GM19328 (cell line): Measurements from ENCODE around the gene KCND2.
"Not testable (repeated sequence)": the region's sequence is repeated elsewhere in the genome, so short reads cannot be mapped to it uniquely, and the experiment has no call there.

ENCODE experiments used
- ATAC-seq: cut with Tn5 transposase; IDR thresholded peaks from one replicate; pipeline ENCODE4 v1.9.1; 2021; ENCODE audit warnings: mild to moderate bottlenecking, moderate library complexity; ENCODE audit not compliant: unreplicated experiment

KCND2 gene

DNA sequence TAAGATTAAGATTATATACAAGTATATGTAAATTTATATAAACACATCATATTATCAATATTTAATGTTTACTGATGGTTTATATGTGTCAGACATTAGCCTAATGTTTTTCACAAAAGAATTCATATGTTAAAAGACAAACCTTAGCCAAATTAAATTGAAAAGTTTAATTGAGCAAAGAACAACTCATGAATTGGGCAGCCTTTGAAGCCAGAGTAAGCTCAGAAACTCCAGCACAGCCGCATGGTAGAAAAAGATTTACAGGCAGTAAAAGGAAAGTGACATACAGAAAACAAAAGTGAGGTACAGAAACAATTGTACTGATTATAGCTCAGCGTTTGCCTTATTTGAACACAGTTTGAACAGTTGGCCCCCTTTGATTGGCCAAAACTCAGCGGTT is 460.9 kb downstream of the KCND2 start:
- no peak for ATAC-seq

DNA sequence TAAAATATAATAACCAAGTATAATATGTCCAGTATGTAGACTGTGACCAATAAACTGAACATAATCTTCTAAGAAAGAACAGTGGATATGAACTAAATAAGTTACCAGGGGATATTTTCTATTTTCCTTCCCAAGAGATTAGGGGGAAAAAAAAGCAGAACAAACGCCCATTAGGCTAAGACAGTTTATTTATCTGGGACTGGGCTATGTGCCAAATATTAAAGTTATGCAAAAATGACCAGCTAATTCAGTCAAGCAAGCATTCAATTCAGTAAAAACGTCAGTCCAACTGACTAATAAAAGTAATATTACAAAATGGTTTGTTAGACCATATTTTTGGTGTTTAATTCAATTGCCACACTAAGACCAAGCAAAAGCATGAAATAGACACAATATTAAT is 462.8 kb downstream of the KCND2 start:
- ATAC-seq: no peak

DNA sequence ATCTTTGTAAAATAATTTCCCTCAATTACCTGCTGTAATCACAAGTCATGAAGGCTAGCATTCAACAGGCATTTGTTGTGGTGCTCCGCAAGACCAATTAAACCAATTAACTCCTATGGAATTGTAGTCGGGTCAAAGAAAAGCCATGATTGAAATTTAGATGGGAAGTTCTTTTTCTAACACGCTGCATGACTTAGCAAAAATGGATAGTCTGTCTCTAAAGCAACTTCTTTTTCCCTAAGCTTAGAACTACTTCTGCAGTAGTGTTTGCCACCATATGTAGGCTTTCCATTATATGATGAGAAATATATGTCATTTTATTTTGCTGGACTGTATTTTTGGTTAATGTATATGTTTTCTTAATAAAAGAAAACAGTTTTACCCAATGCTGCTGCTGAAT is 465.8 kb downstream of the KCND2 start:
- no peak for ATAC-seq

DNA sequence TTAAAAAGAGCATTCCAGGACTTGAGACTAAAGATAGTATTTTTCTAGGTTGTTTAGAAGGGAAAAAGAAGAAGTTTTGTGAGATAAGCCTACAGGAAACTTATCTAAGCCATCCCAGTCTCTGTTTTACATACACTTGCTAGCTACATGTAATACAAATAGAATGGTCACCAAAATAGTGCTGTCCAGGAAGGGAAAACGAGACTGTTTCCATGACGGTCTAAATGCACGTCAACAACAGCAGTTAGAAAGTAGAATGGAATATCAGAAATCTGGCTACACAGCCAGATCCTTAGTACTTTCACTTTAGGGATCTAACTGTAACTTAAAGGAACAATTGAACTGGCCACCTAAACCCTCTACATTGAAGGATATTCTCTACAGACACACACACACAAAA is 467.4 kb downstream of the KCND2 start:
- ATAC-seq: no peak

DNA sequence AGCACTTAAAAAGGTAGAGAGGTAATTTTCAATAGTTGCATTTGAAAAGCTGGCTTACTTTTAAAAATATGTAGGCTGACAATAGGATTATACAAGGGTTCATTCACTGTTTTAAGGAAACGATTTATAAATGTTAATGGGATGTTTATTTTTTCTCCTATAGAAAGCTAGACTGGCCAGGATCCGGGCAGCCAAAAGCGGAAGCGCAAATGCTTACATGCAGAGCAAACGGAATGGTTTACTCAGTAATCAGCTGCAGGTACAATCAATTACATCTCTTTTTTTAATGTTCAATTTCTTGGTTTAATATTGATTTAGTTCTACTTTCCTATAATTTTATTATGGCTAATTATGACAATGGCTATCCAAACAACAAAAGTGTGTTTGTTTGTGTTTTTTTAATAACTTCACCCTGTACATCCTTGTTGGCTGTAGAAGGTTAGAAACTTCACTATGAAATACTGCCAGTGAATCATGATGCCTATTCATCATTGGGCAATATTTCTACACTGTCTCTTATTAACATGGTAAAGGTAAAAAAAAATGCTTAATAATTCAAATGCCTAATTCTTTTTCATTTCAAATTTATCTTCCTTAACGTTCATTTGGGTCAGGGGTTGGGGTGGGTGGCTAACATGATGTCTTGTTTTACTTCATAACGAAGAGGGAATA is 468.5 kb downstream of the KCND2 start:
- ATAC-seq: no peak

DNA sequence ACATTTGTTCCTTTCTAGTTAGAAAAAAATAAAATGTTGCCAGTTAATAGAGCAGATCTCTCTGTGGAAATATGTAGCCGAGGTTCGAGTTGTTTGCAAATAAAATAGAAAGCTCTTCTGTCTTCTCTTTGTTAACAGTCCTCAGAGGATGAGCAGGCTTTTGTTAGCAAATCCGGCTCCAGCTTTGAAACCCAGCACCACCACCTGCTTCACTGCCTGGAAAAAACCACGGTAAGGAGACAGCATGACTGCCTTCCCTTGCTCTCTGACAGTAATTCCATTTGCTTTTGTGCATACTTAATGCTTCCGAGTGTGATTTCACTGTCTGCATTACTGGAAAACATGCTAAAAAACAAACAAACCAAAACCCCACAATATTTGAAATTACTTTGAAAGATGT is 469.4 kb downstream of the KCND2 start:
- ATAC-seq: no peak

DNA sequence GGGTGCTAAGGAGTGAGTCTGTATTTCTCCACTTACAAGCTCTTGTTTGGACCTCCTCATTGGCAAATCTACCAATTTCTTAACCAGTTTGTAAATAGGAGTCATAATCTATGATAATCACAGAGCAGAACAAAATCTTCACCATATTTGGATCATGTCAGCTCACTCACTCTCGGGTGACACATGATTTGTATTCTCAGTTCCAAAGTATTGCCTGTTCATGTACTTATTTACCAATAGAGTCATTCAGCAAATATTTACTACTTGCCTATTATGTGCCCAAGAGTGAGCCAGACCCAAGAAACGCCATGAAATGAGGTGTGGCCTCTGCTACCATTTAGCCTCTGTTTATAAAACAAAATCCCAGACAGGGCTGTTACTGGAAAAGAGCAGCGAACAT is 470.2 kb downstream of the KCND2 start:
- no peak for ATAC-seq

DNA sequence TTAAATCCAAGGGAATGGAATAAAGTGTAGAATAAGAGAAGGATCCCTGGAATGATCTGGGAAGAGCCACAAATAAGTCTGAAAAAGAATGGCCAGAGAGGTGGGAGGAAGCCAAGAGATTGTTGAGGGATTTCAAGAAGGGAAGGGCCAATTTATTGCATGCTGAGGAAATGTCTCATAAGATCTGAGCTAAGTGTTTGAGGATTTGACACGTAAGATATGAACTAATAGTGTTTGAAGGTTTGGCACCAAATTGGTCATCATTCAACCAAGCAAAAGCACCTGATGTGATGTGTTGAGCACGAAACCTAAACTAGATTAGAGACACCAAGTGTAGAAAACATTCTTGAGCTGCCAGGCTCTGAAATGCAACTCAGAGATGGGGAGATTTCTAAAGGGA is 487.1 kb downstream of the KCND2 start:
- ATAC-seq: no peak

DNA sequence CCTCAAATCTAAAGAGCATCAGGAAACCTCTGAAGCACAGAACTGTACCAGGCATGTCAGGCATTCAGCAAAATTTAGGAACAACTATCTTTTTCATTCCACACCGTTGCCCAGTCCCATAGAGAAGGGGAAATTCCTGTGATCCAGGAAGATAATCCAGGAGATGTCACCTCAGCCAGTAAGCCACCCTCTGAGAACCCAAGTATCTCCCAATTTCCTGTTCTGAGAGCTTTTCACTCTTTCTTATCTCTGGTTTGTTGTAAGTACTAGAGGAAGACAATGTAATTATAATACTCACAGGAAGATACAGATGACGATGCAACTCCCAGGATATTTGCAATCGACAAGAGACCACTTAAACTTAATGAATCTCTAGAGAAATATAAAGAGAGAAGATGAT is 487.9 kb downstream of the KCND2 start:
- ATAC-seq: no peak

DNA sequence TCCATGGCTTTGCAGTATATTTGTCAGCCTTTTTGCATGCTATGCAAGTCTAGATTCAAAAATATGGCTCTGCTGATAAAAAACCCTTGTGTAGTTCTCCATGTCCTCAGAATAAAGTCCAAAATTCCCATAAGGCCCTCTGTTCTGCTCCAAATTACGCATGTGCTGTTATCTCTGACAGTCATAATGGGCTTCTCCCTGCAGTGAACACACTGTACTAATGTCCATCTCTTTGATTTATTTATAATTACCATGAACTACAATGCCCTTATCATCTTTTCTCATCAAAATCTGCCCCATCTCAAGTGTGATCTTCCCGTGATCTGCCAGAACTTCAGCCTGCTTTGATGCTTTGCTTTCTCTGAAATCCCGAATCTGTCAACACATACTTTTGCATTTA is 497.2 kb downstream of the KCND2 start:
- no peak for ATAC-seq

DNA sequence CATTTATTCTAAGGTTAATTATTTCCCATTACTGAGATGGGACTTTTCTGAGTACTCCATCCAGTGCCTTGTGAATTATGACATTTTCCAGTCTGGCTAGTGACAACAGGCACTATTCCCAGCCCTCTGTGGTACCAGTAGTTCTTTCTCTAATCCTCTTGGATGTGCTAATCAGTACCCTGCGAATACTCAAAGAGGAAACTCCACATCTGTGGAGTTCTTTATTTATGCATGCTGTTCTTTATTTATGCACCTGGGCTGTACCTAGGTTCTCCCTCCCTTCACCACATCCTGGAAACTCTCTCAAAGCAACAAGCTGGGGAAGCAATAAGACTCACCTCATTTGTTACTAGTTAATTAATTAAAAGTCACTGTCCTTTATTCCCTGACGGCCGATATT is 501.5 kb downstream of the KCND2 start:
- ATAC-seq: no peak

DNA sequence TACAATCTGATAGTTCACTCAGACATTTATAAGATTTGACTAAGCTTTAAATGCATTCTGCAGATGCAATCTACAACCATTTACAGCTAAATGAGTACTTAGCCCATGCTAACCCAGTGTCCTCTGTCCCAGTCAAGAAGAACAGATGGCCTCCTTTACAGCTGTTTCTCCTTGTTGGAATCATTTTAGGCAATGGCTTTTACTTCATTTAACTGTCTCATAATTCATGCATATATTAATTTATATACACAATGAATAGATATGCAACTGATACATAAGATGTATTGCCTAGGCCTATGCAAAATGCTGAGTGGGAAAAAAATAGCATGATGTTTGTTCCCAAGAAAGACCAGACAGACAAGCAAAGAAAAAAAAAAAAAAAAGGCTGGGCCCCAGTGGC is 502.8 kb downstream of the KCND2 start:
- no peak for ATAC-seq

DNA sequence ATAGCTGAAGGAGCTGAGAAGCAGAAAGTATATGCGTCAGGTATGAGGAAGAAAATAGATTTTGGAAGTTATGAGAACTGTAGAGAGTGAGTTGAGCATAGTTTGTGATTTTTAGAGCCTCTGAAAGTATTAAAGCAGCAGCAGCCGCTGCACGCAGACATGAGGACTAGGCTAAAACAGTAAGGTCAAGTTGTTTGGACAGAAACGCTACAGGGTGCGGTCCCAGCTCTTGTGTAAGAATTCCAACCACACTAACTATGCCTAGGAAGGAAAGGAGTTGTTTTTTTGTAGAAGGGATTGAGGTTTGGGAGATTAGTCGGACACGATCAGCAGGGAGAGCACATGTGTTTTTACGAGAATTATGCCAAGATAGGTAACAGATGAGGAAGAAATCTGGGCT is 506.1 kb downstream of the KCND2 start:
- ATAC-seq: not testable (repeated sequence)

DNA sequence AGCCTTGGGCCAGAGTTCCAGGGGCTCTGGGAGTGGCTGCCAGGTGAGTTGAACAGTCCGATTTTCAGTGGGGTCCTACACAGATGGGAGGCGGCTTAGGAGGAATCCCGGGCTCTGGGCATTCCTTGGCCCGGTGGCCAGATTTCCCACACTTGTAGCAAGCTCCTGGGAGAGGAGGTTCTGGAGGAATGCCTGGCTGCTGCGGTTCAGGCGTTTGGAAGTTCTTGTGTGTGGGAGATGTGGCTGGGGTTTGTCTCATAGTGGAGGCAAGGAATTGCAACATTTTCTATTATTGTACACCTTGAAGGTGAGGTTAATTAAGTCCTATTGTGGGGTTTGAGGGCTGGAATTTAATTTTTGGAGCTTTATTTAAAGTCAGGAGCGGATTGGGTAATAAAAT is 507.5 kb downstream of the KCND2 start:
- ATAC-seq: not testable (repeated sequence)

DNA sequence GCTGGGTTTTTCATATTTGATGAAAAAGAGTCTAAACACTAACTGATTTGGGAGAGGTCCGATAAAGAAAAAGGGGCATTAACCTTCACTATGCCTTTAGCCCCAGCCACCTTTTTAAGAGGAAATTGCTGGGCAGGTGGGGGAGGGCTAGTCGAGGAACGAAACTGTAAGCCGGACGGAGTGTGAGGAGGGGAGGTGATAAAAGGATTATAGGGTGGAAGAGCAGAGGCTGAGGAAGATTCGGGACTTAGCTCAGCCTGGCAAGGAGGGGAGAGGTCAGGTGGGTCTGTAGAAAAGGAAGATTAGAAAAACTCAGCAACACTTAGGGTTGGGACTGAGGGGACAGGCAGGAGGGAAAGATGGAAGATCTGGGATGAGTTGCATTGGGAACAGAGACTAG is 508.0 kb downstream of the KCND2 start:
- no peak for ATAC-seq

DNA sequence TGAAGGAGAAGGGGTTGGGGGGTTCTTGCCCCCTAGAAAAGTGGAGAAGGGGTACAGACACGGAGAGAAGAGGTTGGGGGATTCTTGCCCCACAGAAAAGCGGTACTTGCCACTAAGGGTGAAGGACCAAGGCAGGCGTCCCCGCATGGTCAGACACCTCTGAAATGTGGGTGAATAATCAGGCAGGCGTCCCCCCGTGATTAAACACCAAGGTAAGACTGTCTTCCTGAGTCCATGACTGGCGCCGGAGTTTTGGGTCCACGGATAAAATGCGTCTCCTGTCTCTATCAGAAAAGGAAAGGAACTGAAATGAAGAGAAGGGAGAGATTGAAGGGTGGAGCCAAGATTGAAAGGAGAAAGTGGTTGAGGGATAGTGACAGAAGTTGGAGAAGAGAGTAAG is 508.9 kb downstream of the KCND2 start:
- not testable (repeated sequence) for ATAC-seq

DNA sequence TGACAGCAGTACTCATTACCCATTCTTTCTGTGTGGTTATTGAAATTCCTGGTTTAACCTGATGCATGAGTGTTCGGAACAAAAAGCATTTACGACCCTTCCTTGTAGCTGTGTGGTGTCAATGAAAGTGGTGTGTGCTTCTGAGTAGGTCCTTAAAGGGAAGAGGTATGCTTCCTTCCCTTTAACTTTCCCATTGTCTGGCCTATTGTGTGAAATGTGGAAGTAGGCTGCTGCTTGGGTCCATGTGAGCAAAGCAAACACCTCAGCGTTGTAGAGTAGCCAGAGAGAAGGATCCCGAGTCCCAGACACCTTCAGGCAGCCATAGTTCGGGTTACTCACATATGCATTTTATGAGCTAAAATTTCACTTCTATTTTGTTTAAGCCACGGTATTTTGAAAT is 510.3 kb downstream of the KCND2 start:
- ATAC-seq: no peak

DNA sequence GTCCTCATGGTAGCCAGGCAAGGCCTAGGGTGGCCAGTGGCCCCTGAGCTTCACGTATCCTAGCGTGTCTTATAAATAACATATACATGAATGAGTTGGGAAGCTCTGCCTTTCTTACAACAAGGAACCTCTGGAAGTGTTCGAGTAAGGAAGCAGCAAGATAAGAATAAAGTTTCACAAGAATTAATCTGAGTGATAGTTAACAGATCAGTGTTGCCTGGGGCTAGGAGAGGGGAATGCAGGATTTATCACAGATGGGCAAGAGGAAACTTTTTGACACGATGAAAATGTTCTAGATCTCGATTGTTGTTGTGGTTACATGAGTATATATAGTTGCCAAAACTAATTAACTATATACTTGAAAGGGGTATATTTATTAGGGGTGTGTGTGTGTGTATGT is 510.7 kb downstream of the KCND2 start:
- ATAC-seq: no peak

DNA sequence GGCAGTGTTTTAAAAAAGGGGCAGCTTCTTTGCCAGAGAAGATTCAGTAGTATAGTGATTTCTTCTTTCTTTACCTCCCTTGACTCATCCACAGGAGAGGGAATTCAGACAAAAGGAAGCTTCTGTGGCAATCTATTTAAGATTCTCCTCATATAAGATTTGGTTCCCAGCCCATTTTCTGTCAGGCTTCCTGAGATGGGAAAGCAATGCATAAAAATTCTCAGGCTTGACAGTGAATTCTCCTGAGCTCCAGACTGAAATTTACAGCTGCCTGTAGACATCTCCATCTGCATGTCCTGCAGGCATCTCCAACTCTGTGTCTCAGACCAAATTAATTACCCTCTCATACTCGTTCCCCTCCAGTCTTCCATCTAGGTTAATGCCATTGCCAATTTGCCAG is 512.1 kb downstream of the KCND2 start:
- ATAC-seq: no peak

DNA sequence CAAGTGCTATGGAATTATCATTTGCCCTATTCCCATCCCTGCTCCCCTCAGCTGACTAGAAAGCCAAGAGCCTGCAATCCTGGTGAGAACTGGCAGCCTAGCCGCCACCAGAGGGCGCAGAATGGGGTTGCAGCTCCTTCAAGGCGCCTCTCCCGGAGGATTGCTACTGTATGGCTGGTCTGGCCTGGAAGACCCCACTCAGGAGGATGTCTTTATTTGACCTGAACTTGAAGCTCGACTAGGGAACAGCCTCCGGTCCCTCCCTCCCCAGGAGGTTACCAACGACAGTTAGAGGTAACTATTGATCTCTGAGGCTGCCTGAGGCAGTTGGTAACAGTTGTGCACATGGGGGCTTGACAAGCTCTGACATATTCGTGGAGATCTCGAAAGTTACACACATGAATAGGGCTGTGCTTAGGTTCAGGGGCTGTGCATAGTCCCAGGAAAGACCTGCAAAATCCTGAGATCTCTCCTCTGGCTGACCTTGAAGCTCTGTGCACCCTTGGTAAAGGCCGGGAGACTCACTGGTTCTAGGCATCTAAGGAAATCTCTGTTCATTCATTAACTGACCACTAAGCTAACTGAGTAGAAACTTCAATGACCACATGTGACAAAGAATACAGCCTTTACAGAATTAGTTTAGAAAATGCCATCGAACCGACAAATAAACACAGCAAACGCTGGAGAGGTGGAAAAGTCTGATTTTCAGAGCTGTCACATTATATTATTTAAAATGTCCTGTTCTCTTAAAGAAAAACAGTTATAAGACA is 519.3 kb downstream of the KCND2 start:
- peak; percentile 92 for ATAC-seq

DNA sequence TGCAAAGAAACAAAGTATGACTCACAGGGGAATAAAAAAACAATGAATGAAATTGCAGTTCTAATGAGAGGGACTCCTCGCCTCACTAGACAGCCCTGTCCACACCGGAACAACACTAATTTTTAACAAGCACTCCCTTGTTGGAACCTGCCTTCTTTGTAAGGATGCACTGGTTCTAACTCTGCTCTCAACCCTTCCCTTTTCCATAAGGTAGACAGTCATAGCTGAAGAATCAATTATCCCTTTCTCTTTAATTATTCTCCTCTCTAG is 519.8 kb downstream of the KCND2 start:
- no peak for ATAC-seq

DNA sequence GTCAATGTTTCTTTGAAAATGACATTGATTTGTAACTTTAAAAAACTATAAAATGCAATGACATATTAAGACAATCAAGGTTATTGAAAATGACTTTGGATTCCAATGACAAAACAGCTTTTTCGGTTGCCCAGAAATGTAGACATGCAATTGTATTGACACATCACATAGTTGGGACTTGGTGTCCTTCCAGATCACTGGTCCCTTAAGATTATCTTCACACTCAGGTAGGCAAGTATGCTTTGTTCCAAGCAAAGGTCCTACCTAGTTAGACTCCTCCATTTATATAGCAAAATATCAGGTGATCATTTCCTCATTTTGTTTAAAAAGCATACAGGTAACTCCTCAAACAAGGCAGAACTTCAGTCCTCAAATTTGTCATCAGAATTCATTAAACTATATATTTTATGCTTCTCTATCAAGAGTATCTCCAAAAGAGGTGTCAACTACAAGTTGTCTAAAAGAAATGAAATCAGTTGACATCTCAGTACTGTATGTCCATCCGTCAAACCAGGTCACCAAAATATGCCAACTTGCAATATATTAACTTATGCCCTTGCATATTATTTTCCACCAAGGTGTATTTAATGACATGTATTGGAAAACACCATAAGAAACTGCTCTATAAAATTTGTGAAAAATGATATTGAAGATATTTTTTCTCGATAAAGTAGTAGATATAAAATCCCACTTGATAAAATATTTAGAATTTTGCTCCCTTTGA is 520.4 kb downstream of the KCND2 start:
- ATAC-seq: no peak
